Measurements from ENCODE around the gene DNAJC27.
A peak's percentile ranks its signal among the peaks of the same experiment; 100 is the strongest.

Gene DNAJC27

GRCh38 chr2:24984912-24985311 is 13.2 kb upstream of the DNAJC27 start:
- H3K27ac Mint-ChIP-seq = no peak overlapping the region
- DNase-seq (no peak), ATAC-seq (no peak)
- no peaks in the 10 kb centered on the region for H3K9me3 Mint-ChIP-seq
- no peaks in the 10 kb centered on the region for H3K4me1 Mint-ChIP-seq
- H3K36me3 Mint-ChIP-seq (ENCODE audit: low read depth) = no peaks in the 10 kb centered on the region
- H3K27me3 Mint-ChIP-seq = no peaks in the 10 kb centered on the region
- H3K4me3 Mint-ChIP-seq = no peak overlapping the region

- Mint-ChIP-seq H3K9me3 (no peaks in the 10 kb centered on the region), H3K36me3 (ENCODE audit: low read depth) (no peaks in the 10 kb centered on the region), H3K27me3 (no peaks in the 10 kb centered on the region), H3K27ac (no peak overlapping the region), H3K4me1 (peaks cover 3% of the 10 kb centered on the region), H3K4me3 (no peak overlapping the region)
- DNase-seq (no peak), ATAC-seq (no peak)
These were observed 9.8 kb upstream of the DNAJC27 start for GRCh38 chr2:24981411-24982136.

- H3K4me3 Mint-ChIP-seq = no peak overlapping the region
- no peak overlapping the region for H3K27ac Mint-ChIP-seq
- DNase-seq (no peak), ATAC-seq (no peak)
- H3K4me1 Mint-ChIP-seq = peaks cover 9% of the 10 kb centered on the region
- H3K9me3 Mint-ChIP-seq = no peaks in the 10 kb centered on the region
- no peaks in the 10 kb centered on the region for H3K36me3 Mint-ChIP-seq (ENCODE audit: low read depth)
- H3K27me3 Mint-ChIP-seq = no peaks in the 10 kb centered on the region
These were observed 6.9 kb upstream of the DNAJC27 start for GRCh38 chr2:24978661-24979060.

- no peaks in the 10 kb centered on the region for H3K9me3 Mint-ChIP-seq
- H3K27ac Mint-ChIP-seq = no peak overlapping the region
- H3K4me3 Mint-ChIP-seq = no peak overlapping the region
- no peak for DNase-seq
- no peaks in the 10 kb centered on the region for H3K27me3 Mint-ChIP-seq
- H3K36me3 Mint-ChIP-seq (ENCODE audit: low read depth) = no peaks in the 10 kb centered on the region
- no peak for ATAC-seq
- peaks cover 17% of the 10 kb centered on the region for H3K4me1 Mint-ChIP-seq
These were observed 5.9 kb upstream of the DNAJC27 start for GRCh38 chr2:24977631-24978030.

- H3K9me3 Mint-ChIP-seq = no peaks in the 10 kb centered on the region
- H3K27ac Mint-ChIP-seq = peak overlapping the region; percentile 99
- H3K36me3 Mint-ChIP-seq (ENCODE audit: low read depth) = no peaks in the 10 kb centered on the region
- ATAC-seq (no peak), DNase-seq (no peak)
- peaks cover 31% of the 10 kb centered on the region for H3K4me1 Mint-ChIP-seq
- H3K27me3 Mint-ChIP-seq = no peaks in the 10 kb centered on the region
- H3K4me3 Mint-ChIP-seq = peak overlapping the region; percentile 29
These were observed 2.1 kb upstream of the DNAJC27 start for GRCh38 chr2:24973812-24974211.

- Mint-ChIP-seq H3K4me1 (peaks cover 27% of the 10 kb centered on the region), H3K27ac (peak overlapping the region; percentile 99), H3K4me3 (peak overlapping the region; percentile 92), H3K27me3 (no peaks in the 10 kb centered on the region), H3K36me3 (ENCODE audit: low read depth) (peaks cover 1% of the 10 kb centered on the region), H3K9me3 (no peaks in the 10 kb centered on the region)
- no peak for ATAC-seq
- peak; percentile 41 for DNase-seq
These were observed 683 bp upstream of the DNAJC27 start for GRCh38 chr2:24972315-24972961.

GRCh38 chr2:24971286-24971535 is 544 bp downstream of the DNAJC27 start:
- no peaks in the 10 kb centered on the region for H3K9me3 Mint-ChIP-seq
- peak overlapping the region; percentile 92 for H3K4me3 Mint-ChIP-seq
- peak overlapping the region; percentile 99 for H3K27ac Mint-ChIP-seq
- peaks cover 9% of the 10 kb centered on the region for H3K36me3 Mint-ChIP-seq (ENCODE audit: low read depth)
- DNase-seq = no peak
- ATAC-seq = no peak
- peaks cover 27% of the 10 kb centered on the region for H3K4me1 Mint-ChIP-seq
- no peaks in the 10 kb centered on the region for H3K27me3 Mint-ChIP-seq

GRCh38 chr2:24970483-24971285 is 1.1 kb downstream of the DNAJC27 start:
- Mint-ChIP-seq H3K9me3 (no peaks in the 10 kb centered on the region), H3K36me3 (ENCODE audit: low read depth) (peaks cover 12% of the 10 kb centered on the region), H3K27me3 (no peaks in the 10 kb centered on the region), H3K4me3 (peak overlapping the region; percentile 92), H3K27ac (peak overlapping the region; percentile 99), H3K4me1 (peaks cover 27% of the 10 kb centered on the region)
- ATAC-seq (no peak), DNase-seq (no peak)

- H3K27ac Mint-ChIP-seq = no peak overlapping the region
- DNase-seq (no peak), ATAC-seq (no peak)
- no peaks in the 10 kb centered on the region for H3K9me3 Mint-ChIP-seq
- H3K27me3 Mint-ChIP-seq = no peaks in the 10 kb centered on the region
- peaks cover 24% of the 10 kb centered on the region for H3K4me1 Mint-ChIP-seq
- H3K4me3 Mint-ChIP-seq = no peak overlapping the region
- H3K36me3 Mint-ChIP-seq (ENCODE audit: low read depth) = peaks cover 15% of the 10 kb centered on the region
These were observed 2.0 kb downstream of the DNAJC27 start for GRCh38 chr2:24969784-24970183.

GRCh38 chr2:24961903-24962302 is 9.9 kb downstream of the DNAJC27 start:
- ATAC-seq (no peak), DNase-seq (no peak)
- H3K27me3 Mint-ChIP-seq = no peaks in the 10 kb centered on the region
- H3K27ac Mint-ChIP-seq = no peak overlapping the region
- peaks cover 3% of the 10 kb centered on the region for H3K4me1 Mint-ChIP-seq
- no peak overlapping the region for H3K4me3 Mint-ChIP-seq
- peaks cover 58% of the 10 kb centered on the region for H3K36me3 Mint-ChIP-seq (ENCODE audit: low read depth)
- no peaks in the 10 kb centered on the region for H3K9me3 Mint-ChIP-seq

- Mint-ChIP-seq H3K27ac (no peak overlapping the region), H3K36me3 (ENCODE audit: low read depth) (peaks cover 70% of the 10 kb centered on the region)
- ATAC-seq = no peak
These were observed 12.0 kb downstream of the DNAJC27 start for GRCh38 chr2:24959761-24960160.

GRCh38 chr2:24958411-24958935 is 13.3 kb downstream of the DNAJC27 start:
- Mint-ChIP-seq H3K27ac (no peak overlapping the region), H3K36me3 (ENCODE audit: low read depth) (peaks cover 69% of the 10 kb centered on the region), H3K9me3 (peaks cover 11% of the 10 kb centered on the region), H3K4me3 (no peak overlapping the region), H3K4me1 (peaks cover 3% of the 10 kb centered on the region), H3K27me3 (no peaks in the 10 kb centered on the region)
- ATAC-seq = no peak
- DNase-seq = no peak

More at GRCh38 chr2:24959761-24960160, 12.0 kb downstream of the DNAJC27 start:
- Mint-ChIP-seq H3K27me3 (no peaks in the 10 kb centered on the region), H3K4me1 (peaks cover 3% of the 10 kb centered on the region), H3K4me3 (no peak overlapping the region), H3K9me3 (peaks cover 11% of the 10 kb centered on the region)
- DNase-seq = no peak

- ATAC-seq = no peak
- H3K9me3 Mint-ChIP-seq = peaks cover 11% of the 10 kb centered on the region
- no peak overlapping the region for H3K4me3 Mint-ChIP-seq
- H3K27me3 Mint-ChIP-seq = no peaks in the 10 kb centered on the region
- peaks cover 68% of the 10 kb centered on the region for H3K36me3 Mint-ChIP-seq (ENCODE audit: low read depth)
- no peak for DNase-seq
- no peak overlapping the region for H3K27ac Mint-ChIP-seq
- H3K4me1 Mint-ChIP-seq = peaks cover 3% of the 10 kb centered on the region
These were observed 13.8 kb downstream of the DNAJC27 start for GRCh38 chr2:24957976-24958375.

GRCh38 chr2:24957221-24957620 is 14.5 kb downstream of the DNAJC27 start:
- no peak for ATAC-seq
- Mint-ChIP-seq H3K4me3 (no peak overlapping the region), H3K4me1 (peaks cover 3% of the 10 kb centered on the region), H3K27ac (no peak overlapping the region), H3K27me3 (no peaks in the 10 kb centered on the region), H3K9me3 (peaks cover 11% of the 10 kb centered on the region), H3K36me3 (ENCODE audit: low read depth) (peaks cover 64% of the 10 kb centered on the region)
- DNase-seq = no peak

GRCh38 chr2:24955921-24956320 is 15.8 kb downstream of the DNAJC27 start:
- ATAC-seq (no peak), DNase-seq (no peak)
- Mint-ChIP-seq H3K4me1 (peaks cover 3% of the 10 kb centered on the region), H3K9me3 (peaks cover 11% of the 10 kb centered on the region), H3K27me3 (no peaks in the 10 kb centered on the region), H3K27ac (no peak overlapping the region), H3K4me3 (no peak overlapping the region), H3K36me3 (ENCODE audit: low read depth) (peaks cover 66% of the 10 kb centered on the region)

Measured in activated naive CD8-positive, alpha-beta T cell treated with anti-CD3 and anti-CD28 coated beads, Interleukin-2, amount 50 U/mL, for 24 hours (primary cell).